ENCODE results near the gene AHCY. TPM values are rescaled to one million over a fixed set of nuclear protein-coding genes. Genes with fewer than 3 reads are reported as not detected.
"Not testable (repeated sequence)": the region's sequence is repeated elsewhere in the genome, so short reads cannot be mapped to it uniquely, and the experiment has no call there.

Gene AHCY
- total RNA-seq, 2 experiments from 2014 or later, result 16.7 to 16.9 TPM

- CTCF ChIA-PET, result interaction anchor here (2.1 kb wide), 1 partner anchor 33 kb away, joined by 5 read pairs; no protein-coding TSS in a partner anchor
- ATAC-seq (ENCODE audit: poor library complexity), result not testable (repeated sequence)
Observed at GRCh38 chr20:34345839-34346532, 42.8 kb upstream of the AHCY start.

GRCh38 chr20:34345402-34345736, 42.2 kb upstream of the AHCY start:
- no peak for DNase-seq
- Mint-ChIP-seq H3K4me1 (ENCODE audit: low read depth) (no peaks in the 10 kb centered on the region), H3K9me3 (no peaks in the 10 kb centered on the region), H3K36me3 (ENCODE audit: low read depth) (no peaks in the 10 kb centered on the region), H3K27ac (no peak overlapping the region), H3K4me3 (no peak overlapping the region), H3K27me3 (no peaks in the 10 kb centered on the region)
- no peak overlapping the region for H3K27ac ChIP-seq (ENCODE audit: low read depth in 1 of 2, low read length in 2 of 2)
- no peak for ATAC-seq (ENCODE audit: poor library complexity)
- CTCF ChIA-PET, result interaction anchor here (2.1 kb wide), 1 partner anchor 33 kb away, joined by 5 read pairs; no protein-coding TSS in a partner anchor
- intact Hi-C loops (cut with DNase I, micrococcal nuclease), result no loop called here
- no peak overlapping the region for H3K4me3 ChIP-seq (ENCODE audit: low read length)
- peaks cover 2% of the 10 kb centered on the region for H3K4me1 ChIP-seq (ENCODE audit: insufficient read depth, low read length)
- H3K27me3 ChIP-seq (ENCODE audit: control insufficient read depth in 1 of 2, insufficient read depth in 2 of 2, low read length in 2 of 2), result no peaks in the 10 kb centered on the region
- H3K36me3 ChIP-seq (ENCODE audit: insufficient read depth, low read length), result no peaks in the 10 kb centered on the region
- H3K9me3 ChIP-seq (ENCODE audit: control insufficient read depth in 1 of 2, insufficient read depth in 1 of 2, low read length in 2 of 2), result peaks cover 0 to under 1% of the 10 kb centered on the region in 2 experiments
- POLR2A ChIA-PET, result no interaction called here
- TF ChIP-seq CTCF (IDR thresholded peaks at IDR 0.05), result no peak

More at GRCh38 chr20:34345839-34346532, 42.8 kb upstream of the AHCY start:
- H3K9me3 ChIP-seq (ENCODE audit: control insufficient read depth in 1 of 2, insufficient read depth in 1 of 2, low read length in 2 of 2); H3K9me3 Mint-ChIP-seq; H3K4me1 Mint-ChIP-seq (ENCODE audit: low read depth); H3K36me3 Mint-ChIP-seq (ENCODE audit: low read depth); H3K27ac ChIP-seq (ENCODE audit: low read depth in 1 of 2, low read length in 2 of 2); H3K27me3 Mint-ChIP-seq; H3K4me3 Mint-ChIP-seq; POLR2A ChIA-PET; H3K36me3 ChIP-seq (ENCODE audit: insufficient read depth, low read length); H3K27me3 ChIP-seq (ENCODE audit: control insufficient read depth in 1 of 2, insufficient read depth in 2 of 2, low read length in 2 of 2); H3K4me1 ChIP-seq (ENCODE audit: insufficient read depth, low read length); H3K4me3 ChIP-seq (ENCODE audit: low read length); H3K27ac Mint-ChIP-seq; DNase-seq; intact Hi-C loops (cut with DNase I, micrococcal nuclease): not testable (repeated sequence)

GRCh38 chr20:34344238-34344637, 41.1 kb upstream of the AHCY start:
- Mint-ChIP-seq H3K9me3 (no peaks in the 10 kb centered on the region), H3K4me3 (no peak overlapping the region), H3K27ac (no peak overlapping the region), H3K4me1 (ENCODE audit: low read depth) (no peaks in the 10 kb centered on the region), H3K27me3 (no peaks in the 10 kb centered on the region), H3K36me3 (ENCODE audit: low read depth) (no peaks in the 10 kb centered on the region)
- Histone ChIP-seq H3K4me3 (ENCODE audit: low read length) (no peak overlapping the region), H3K27ac (ENCODE audit: low read depth in 1 of 2, low read length in 2 of 2) (no peak overlapping the region), H3K36me3 (ENCODE audit: insufficient read depth, low read length) (no peaks in the 10 kb centered on the region), H3K4me1 (ENCODE audit: insufficient read depth, low read length) (no peaks in the 10 kb centered on the region), H3K27me3 (ENCODE audit: control insufficient read depth in 1 of 2, insufficient read depth in 2 of 2, low read length in 2 of 2) (no peaks in the 10 kb centered on the region), H3K9me3 (ENCODE audit: control insufficient read depth in 1 of 2, insufficient read depth in 1 of 2, low read length in 2 of 2) (no peaks in the 10 kb centered on the region)
- intact Hi-C loops (cut with DNase I, micrococcal nuclease), result no loop called here
- no peak for TF ChIP-seq CTCF (IDR thresholded peaks at IDR 0.05)
- no peak for DNase-seq
- ATAC-seq (ENCODE audit: poor library complexity), result no peak
- CTCF ChIA-PET, result no interaction called here
- POLR2A ChIA-PET, result no interaction called here

All from CD4-positive, alpha-beta T cell (primary cell).